ENCODE data around the gene SLC25A22.

SLC25A22 gene

GRCh38 chr11:833849-834311 is 35.8 kb upstream of the SLC25A22 start:
- no peak for DNase-seq

GRCh38 chr11:833114-833791 is 35.2 kb upstream of the SLC25A22 start:
- DNase-seq: no peak

- no peak for DNase-seq
Observed at GRCh38 chr11:832529-833113, 34.5 kb upstream of the SLC25A22 start, which contains the start of gene CD151. CD151 (plus strand) TSS chr11:832952; CDS start chr11:836070, 3,118 bp downstream.

GRCh38 chr11:831961-832528 is 34.0 kb upstream of the SLC25A22 start:
- DNase-seq: no peak

GRCh38 chr11:831118-831864 is 33.2 kb upstream of the SLC25A22 start:
- DNase-seq: no peak

- DNase-seq: no peak
Observed at GRCh38 chr11:830295-831117, 32.4 kb upstream of the SLC25A22 start.

- DNase-seq: no peak
Observed at GRCh38 chr11:829847-830294, 31.8 kb upstream of the SLC25A22 start.

GRCh38 chr11:829176-829846 is 31.2 kb upstream of the SLC25A22 start:
- no peak for DNase-seq

GRCh38 chr11:828506-829175 is 30.6 kb upstream of the SLC25A22 start:
- no peak for DNase-seq

- DNase-seq: no peak
Observed at GRCh38 chr11:827897-828192, 29.8 kb upstream of the SLC25A22 start, which contains the start of gene CRACR2B. CRACR2B (plus strand) TSS chr11:827919; CDS start chr11:828608, 689 bp downstream.

GRCh38 chr11:827146-827896 is 29.2 kb upstream of the SLC25A22 start:
- DNase-seq: no peak

- no peak for DNase-seq
Observed at GRCh38 chr11:826836-827145, 28.7 kb upstream of the SLC25A22 start.

- DNase-seq: no peak
Observed at GRCh38 chr11:826227-826621, 28.1 kb upstream of the SLC25A22 start.

GRCh38 chr11:825366-826226 is 27.5 kb upstream of the SLC25A22 start:
- DNase-seq: no peak

- DNase-seq: no peak
Observed at GRCh38 chr11:824942-825341, 26.9 kb upstream of the SLC25A22 start.

GRCh38 chr11:824292-824880 is 26.3 kb upstream of the SLC25A22 start:
- DNase-seq: no peak

GRCh38 chr11:823441-824291 is 25.6 kb upstream of the SLC25A22 start:
- DNase-seq: no peak
